Measurements from ENCODE around the gene ZNF236. TPM values are rescaled to one million over a fixed set of nuclear protein-coding genes. Genes with fewer than 3 reads are reported as not detected.
"Not testable (repeated sequence)": the region's sequence is repeated elsewhere in the genome, so short reads cannot be mapped to it uniquely, and the experiment has no call there.

The ZNF236 gene
- 10 to 100 TPM in 1 of 3 donors, 1 to 10 TPM in 2; 2.2 to 11.5 (median 3.4) TPM for polyA plus RNA-seq

GRCh38 chr18:76822506-76823160, at the start of gene ZNF236:
Gene ZNF236 (plus strand): TSS chr18:76822557. CDS start chr18:76822608, 51 bp downstream.
- Mint-ChIP-seq H3K36me3 (no peaks in the 10 kb centered on the region), H3K4me1 (peaks cover 45 to 69% of the 10 kb centered on the region in 2 donors), H3K4me3 (peak within 1 kb of the TSS; percentile 86 to 96 (median 92)), H3K27ac (peak within 1 kb of the TSS; percentile 82 to 97 (median 95)), H3K9me3 (no peaks in the 10 kb centered on the region), H3K27me3 (ENCODE audit: low read depth in 3 of 3) (peaks cover 11 to 29% (median 24%) of the 10 kb centered on the region in 3 donors)
- DNase-seq: peak; percentile 76 to 84 (median 81)

- Mint-ChIP-seq H3K9me3 (peaks cover 0 to 17% (median 9%) of the 10 kb centered on the region in 6 donors), H3K4me1 (peaks cover 2 to 3% of the 10 kb centered on the region in 2 donors), H3K27ac (no peak overlapping the region), H3K27me3 (ENCODE audit: low read depth in 3 of 3) (peaks cover 2 to 3% (median 2%) of the 10 kb centered on the region in 3 donors), H3K36me3 (peaks cover 0 to 9% (median 3%) of the 10 kb centered on the region in 3 donors), H3K4me3 (no peak overlapping the region)
- DNase-seq: no peak
Measured at GRCh38 chr18:76772665-76773064, 49.7 kb upstream of the ZNF236 start.

- DNase-seq; H3K4me1 Mint-ChIP-seq; H3K27ac Mint-ChIP-seq; H3K9me3 Mint-ChIP-seq; H3K4me3 Mint-ChIP-seq; H3K27me3 Mint-ChIP-seq (ENCODE audit: low read depth in 3 of 3); H3K36me3 Mint-ChIP-seq: not testable (repeated sequence)
Measured at GRCh38 chr18:76777036-76777435, 45.3 kb upstream of the ZNF236 start.

GRCh38 chr18:76783786-76784484, 38.4 kb upstream of the ZNF236 start:
- Mint-ChIP-seq H3K27me3 (ENCODE audit: low read depth in 3 of 3) (peaks cover 6 to 13% (median 7%) of the 10 kb centered on the region in 3 donors), H3K4me3 (no peak overlapping the region), H3K36me3 (no peaks in the 10 kb centered on the region), H3K9me3 (no peaks in the 10 kb centered on the region), H3K4me1 (peaks cover 6 to 8% of the 10 kb centered on the region in 2 donors), H3K27ac (no peak overlapping the region)
- DNase-seq: no peak

GRCh38 chr18:76785872-76786271, 36.5 kb upstream of the ZNF236 start:
- peaks cover 0 to 4% (median under 1%) of the 10 kb centered on the region in 3 donors for H3K36me3 Mint-ChIP-seq
- no peak overlapping the region for H3K27ac Mint-ChIP-seq
- peaks cover 0 to 10% (median under 1%) of the 10 kb centered on the region in 6 donors for H3K9me3 Mint-ChIP-seq
- peaks cover 7 to 13% (median 11%) of the 10 kb centered on the region in 3 donors for H3K27me3 Mint-ChIP-seq (ENCODE audit: low read depth in 3 of 3)
- peak overlapping the region in 2 of 5 donors; percentile 3 to 12 for H3K4me3 Mint-ChIP-seq
- H3K4me1 Mint-ChIP-seq: peaks cover 6 to 8% of the 10 kb centered on the region in 2 donors
- no peak for DNase-seq

GRCh38 chr18:76788571-76789317, 33.6 kb upstream of the ZNF236 start:
- Mint-ChIP-seq H3K27me3 (ENCODE audit: low read depth in 3 of 3) (peaks cover 4 to 11% (median 7%) of the 10 kb centered on the region in 3 donors), H3K4me3 (no peak overlapping the region), H3K4me1 (peaks cover 6 to 8% of the 10 kb centered on the region in 2 donors), H3K27ac (no peak overlapping the region), H3K36me3 (peaks cover 0 to 7% (median 2%) of the 10 kb centered on the region in 3 donors), H3K9me3 (peaks cover 0 to 15% (median 3%) of the 10 kb centered on the region in 6 donors)
- DNase-seq: no peak

GRCh38 chr18:76791106-76791505, 31.3 kb upstream of the ZNF236 start:
- Mint-ChIP-seq H3K9me3 (peaks cover 0 to 15% (median 3%) of the 10 kb centered on the region in 6 donors), H3K4me3 (no peak overlapping the region), H3K4me1 (peaks cover 6 to 8% of the 10 kb centered on the region in 2 donors), H3K27me3 (ENCODE audit: low read depth in 3 of 3) (peaks cover 2 to 7% (median 7%) of the 10 kb centered on the region in 3 donors), H3K27ac (no peak overlapping the region), H3K36me3 (peaks cover 3 to 12% (median 7%) of the 10 kb centered on the region in 3 donors)
- no peak for DNase-seq

GRCh38 chr18:76791642-76792041, 30.7 kb upstream of the ZNF236 start:
- peaks cover 0 to 15% (median 4%) of the 10 kb centered on the region in 6 donors for H3K9me3 Mint-ChIP-seq
- peak overlapping the region in 1 of 6 donors; percentile 33 for H3K27ac Mint-ChIP-seq
- peaks cover 4 to 7% (median 5%) of the 10 kb centered on the region in 3 donors for H3K27me3 Mint-ChIP-seq (ENCODE audit: low read depth in 3 of 3)
- H3K4me3 Mint-ChIP-seq: no peak overlapping the region
- DNase-seq: no peak
- peaks cover 6 to 8% of the 10 kb centered on the region in 2 donors for H3K4me1 Mint-ChIP-seq
- peaks cover 3 to 12% (median 7%) of the 10 kb centered on the region in 3 donors for H3K36me3 Mint-ChIP-seq

GRCh38 chr18:76794326-76794725, 28.0 kb upstream of the ZNF236 start:
- H3K36me3 Mint-ChIP-seq: peaks cover 7 to 12% (median 10%) of the 10 kb centered on the region in 3 donors
- peak overlapping the region in 1 of 6 donors; percentile 14 for H3K27ac Mint-ChIP-seq
- no peak for DNase-seq

GRCh38 chr18:76801567-76802505, 20.5 kb upstream of the ZNF236 start:
- H3K9me3 Mint-ChIP-seq: peaks cover 0 to 5% (median 0%) of the 10 kb centered on the region in 6 donors
- H3K4me1 Mint-ChIP-seq: peaks cover 8 to 11% of the 10 kb centered on the region in 2 donors
- H3K4me3 Mint-ChIP-seq: peak overlapping the region; percentile 17 to 52 (median 41)
- no peak overlapping the region for H3K27ac Mint-ChIP-seq
- H3K27me3 Mint-ChIP-seq (ENCODE audit: low read depth in 3 of 3): peaks cover 0 to 11% (median 8%) of the 10 kb centered on the region in 3 donors
- peaks cover 0 to 4% (median 3%) of the 10 kb centered on the region in 3 donors for H3K36me3 Mint-ChIP-seq
- DNase-seq: peak; percentile 39 to 53 (median 50)

More at GRCh38 chr18:76794326-76794725, 28.0 kb upstream of the ZNF236 start:
- Mint-ChIP-seq H3K4me3 (no peak overlapping the region), H3K27me3 (ENCODE audit: low read depth in 3 of 3) (peaks cover 0 to 9% (median 8%) of the 10 kb centered on the region in 3 donors), H3K9me3 (peaks cover 2 to 20% (median 4%) of the 10 kb centered on the region in 6 donors), H3K4me1 (no peaks in the 10 kb centered on the region)

- Mint-ChIP-seq H3K9me3 (no peaks in the 10 kb centered on the region), H3K4me1 (peaks cover 8 to 11% of the 10 kb centered on the region in 2 donors), H3K27me3 (ENCODE audit: low read depth in 3 of 3) (peaks cover 0 to 8% (median 7%) of the 10 kb centered on the region in 3 donors), H3K4me3 (peak overlapping the region in 2 of 5 donors; percentile 0 to 37), H3K27ac (no peak overlapping the region), H3K36me3 (peaks cover under 1 to 4% (median 4%) of the 10 kb centered on the region in 3 donors)
- no peak for DNase-seq
Measured at GRCh38 chr18:76803413-76803812, 18.9 kb upstream of the ZNF236 start.

- H3K27ac Mint-ChIP-seq: peak overlapping the region in 1 of 6 donors; percentile 16
- peak; percentile 48 to 63 (median 56) for DNase-seq
- peaks cover 0 to 8% (median 7%) of the 10 kb centered on the region in 3 donors for H3K27me3 Mint-ChIP-seq (ENCODE audit: low read depth in 3 of 3)
- H3K4me1 Mint-ChIP-seq: peaks cover 8 to 11% of the 10 kb centered on the region in 2 donors
- H3K36me3 Mint-ChIP-seq: peaks cover 2 to 4% (median 4%) of the 10 kb centered on the region in 3 donors
- H3K9me3 Mint-ChIP-seq: no peaks in the 10 kb centered on the region
- peak overlapping the region in 2 of 5 donors; percentile 0 to 37 for H3K4me3 Mint-ChIP-seq
Measured at GRCh38 chr18:76803814-76804213, 18.5 kb upstream of the ZNF236 start.

Measured in immature natural killer cell (primary cell).